CD4-positive, alpha-beta T cell treated with Interleukin-2 at 100 ng/mL for 4 hours (primary cell): ENCODE data around the gene POLN.

ENCODE experiments used
- DNase-seq: peaks from one replicate; pipeline ENCODE4 v3.0.0-alpha.2; 2020; ENCODE audit warnings: low spot score

The POLN gene

GRCh38 chr4:2082118-2082517, 159.8 kb downstream of the POLN start:
- no peak for DNase-seq

- no peak for DNase-seq
These were observed 160.4 kb downstream of the POLN start for GRCh38 chr4:2081540-2081939.

GRCh38 chr4:2080429-2081300, 161.3 kb downstream of the POLN start:
- no peak for DNase-seq

- DNase-seq: no peak
These were observed 162.0 kb downstream of the POLN start for GRCh38 chr4:2079926-2080325.

GRCh38 chr4:2079006-2079405, 162.9 kb downstream of the POLN start:
- no peak for DNase-seq

- DNase-seq: no peak
These were observed 163.3 kb downstream of the POLN start for GRCh38 chr4:2078584-2078983.

- no peak for DNase-seq
These were observed 164.1 kb downstream of the POLN start for GRCh38 chr4:2077537-2078460.

- DNase-seq: no peak
These were observed 164.9 kb downstream of the POLN start for GRCh38 chr4:2076908-2077536.

GRCh38 chr4:2075987-2076907, 165.7 kb downstream of the POLN start:
- no peak for DNase-seq

GRCh38 chr4:2075171-2075986, 166.5 kb downstream of the POLN start:
- no peak for DNase-seq

- DNase-seq: no peak
These were observed 167.3 kb downstream of the POLN start for GRCh38 chr4:2074588-2074987.

GRCh38 chr4:2073808-2074481, 168.0 kb downstream of the POLN start:
- no peak for DNase-seq

- DNase-seq: no peak
These were observed 168.7 kb downstream of the POLN start for GRCh38 chr4:2072971-2073807.

GRCh38 chr4:2071912-2072867, 169.7 kb downstream of the POLN start:
- no peak for DNase-seq

- DNase-seq: no peak
These were observed 170.5 kb downstream of the POLN start for GRCh38 chr4:2071252-2071911.

GRCh38 chr4:2070421-2071251, 171.3 kb downstream of the POLN start:
- no peak for DNase-seq
